Measurements from ENCODE around the gene BABAM2.

BABAM2 gene

GRCh38 chr2:27897717-27898116 lies 7.2 kb downstream of the BABAM2 start:
- no peak overlapping the region for H3K4me3 ChIP-seq (ENCODE audit: low read length)
- TF ChIP-seq CTCF (conservative IDR thresholded peaks at IDR 0.05; ENCODE audit: low read depth, low read length), result no peak
- no peak for DNase-seq (ENCODE audit: low read depth)

GRCh38 chr2:27901234-27901633 lies 10.7 kb downstream of the BABAM2 start:
- no peak for TF ChIP-seq CTCF (conservative IDR thresholded peaks at IDR 0.05; ENCODE audit: low read depth, low read length)
- DNase-seq (ENCODE audit: low read depth), result no peak
- no peak overlapping the region for H3K4me3 ChIP-seq (ENCODE audit: low read length)

- DNase-seq (ENCODE audit: low read depth), result no peak
- no peak overlapping the region for H3K4me3 ChIP-seq (ENCODE audit: low read length)
- TF ChIP-seq CTCF (conservative IDR thresholded peaks at IDR 0.05; ENCODE audit: low read depth, low read length), result no peak
These were observed 11.6 kb downstream of the BABAM2 start for GRCh38 chr2:27902098-27902497.

- H3K4me3 ChIP-seq (ENCODE audit: low read length), result no peak overlapping the region
- DNase-seq (ENCODE audit: low read depth), result no peak
- TF ChIP-seq CTCF (conservative IDR thresholded peaks at IDR 0.05; ENCODE audit: low read depth, low read length), result no peak
These were observed 12.5 kb downstream of the BABAM2 start for GRCh38 chr2:27903018-27903417.

GRCh38 chr2:27903649-27904404 lies 13.3 kb downstream of the BABAM2 start:
- no peak for TF ChIP-seq CTCF (conservative IDR thresholded peaks at IDR 0.05; ENCODE audit: low read depth, low read length)
- no peak overlapping the region for H3K4me3 ChIP-seq (ENCODE audit: low read length)
- DNase-seq (ENCODE audit: low read depth), result no peak

- no peak for TF ChIP-seq CTCF (conservative IDR thresholded peaks at IDR 0.05; ENCODE audit: low read depth, low read length)
- H3K4me3 ChIP-seq (ENCODE audit: low read length), result no peak overlapping the region
These were observed 13.8 kb downstream of the BABAM2 start for GRCh38 chr2:27904405-27904665.

GRCh38 chr2:27906074-27906473 lies 15.5 kb downstream of the BABAM2 start:
- no peak for DNase-seq (ENCODE audit: low read depth)
- no peak overlapping the region for H3K4me3 ChIP-seq (ENCODE audit: low read length)
- TF ChIP-seq CTCF (conservative IDR thresholded peaks at IDR 0.05; ENCODE audit: low read depth, low read length), result no peak

More at GRCh38 chr2:27904405-27904665, 13.8 kb downstream of the BABAM2 start:
- no peak for DNase-seq (ENCODE audit: low read depth)
